ENCODE results near the gene ACP4.
"Not testable (repeated sequence)": the region's sequence is repeated elsewhere in the genome, so short reads cannot be mapped to it uniquely, and the experiment has no call there.

ACP4 gene

GRCh38 chr19:50753879-50754278, 36.3 kb upstream of the ACP4 start:
- in situ Hi-C loops (cut with MboI; ENCODE audit: low sequenced_read_pairs, unreplicated experiment): no loop called here
- no peak for DNase-seq (ENCODE audit: low spot score)
- no peak for TF ChIP-seq CTCF (IDR thresholded peaks at IDR 0.05; ENCODE audit: borderline replicate concordance, control extremely low read depth, extremely low read depth, insufficient read depth, missing control alignments)

- DNase-seq (ENCODE audit: low spot score); in situ Hi-C loops (cut with MboI; ENCODE audit: low sequenced_read_pairs, unreplicated experiment): not testable (repeated sequence)
Observed at GRCh38 chr19:50756244-50756643, 34.0 kb upstream of the ACP4 start.

- DNase-seq (ENCODE audit: low spot score); in situ Hi-C loops (cut with MboI; ENCODE audit: low sequenced_read_pairs, unreplicated experiment): not testable (repeated sequence)
Observed at GRCh38 chr19:50757624-50758023, 32.6 kb upstream of the ACP4 start.

- in situ Hi-C loops (cut with MboI; ENCODE audit: low sequenced_read_pairs, unreplicated experiment); DNase-seq (ENCODE audit: low spot score): not testable (repeated sequence)
Observed at GRCh38 chr19:50759076-50759475, 31.1 kb upstream of the ACP4 start.

- DNase-seq (ENCODE audit: low spot score): peak; percentile 50
- TF ChIP-seq CTCF (IDR thresholded peaks at IDR 0.05; ENCODE audit: borderline replicate concordance, control extremely low read depth, extremely low read depth, insufficient read depth, missing control alignments): no peak
- in situ Hi-C loops (cut with MboI; ENCODE audit: low sequenced_read_pairs, unreplicated experiment): no loop called here
Observed at GRCh38 chr19:50759886-50760285, 30.3 kb upstream of the ACP4 start.

GRCh38 chr19:50761501-50761900, 28.7 kb upstream of the ACP4 start:
- in situ Hi-C loops (cut with MboI; ENCODE audit: low sequenced_read_pairs, unreplicated experiment); DNase-seq (ENCODE audit: low spot score): not testable (repeated sequence)

- in situ Hi-C loops (cut with MboI; ENCODE audit: low sequenced_read_pairs, unreplicated experiment); DNase-seq (ENCODE audit: low spot score): not testable (repeated sequence)
Observed at GRCh38 chr19:50763521-50763920, 26.7 kb upstream of the ACP4 start.

- DNase-seq (ENCODE audit: low spot score): no peak
- TF ChIP-seq CTCF (IDR thresholded peaks at IDR 0.05; ENCODE audit: borderline replicate concordance, control extremely low read depth, extremely low read depth, insufficient read depth, missing control alignments): no peak
- in situ Hi-C loops (cut with MboI; ENCODE audit: low sequenced_read_pairs, unreplicated experiment): no loop called here
Observed at GRCh38 chr19:50764409-50764808, 25.8 kb upstream of the ACP4 start.

GRCh38 chr19:50766746-50767145, 23.5 kb upstream of the ACP4 start:
- in situ Hi-C loops (cut with MboI; ENCODE audit: low sequenced_read_pairs, unreplicated experiment); DNase-seq (ENCODE audit: low spot score): not testable (repeated sequence)

- in situ Hi-C loops (cut with MboI; ENCODE audit: low sequenced_read_pairs, unreplicated experiment): not testable (repeated sequence)
Observed at GRCh38 chr19:50767263-50767662, 23.0 kb upstream of the ACP4 start.

GRCh38 chr19:50768277-50768676, 21.9 kb upstream of the ACP4 start:
- in situ Hi-C loops (cut with MboI; ENCODE audit: low sequenced_read_pairs, unreplicated experiment): no loop called here
- no peak for TF ChIP-seq CTCF (IDR thresholded peaks at IDR 0.05; ENCODE audit: borderline replicate concordance, control extremely low read depth, extremely low read depth, insufficient read depth, missing control alignments)
- no peak for DNase-seq (ENCODE audit: low spot score)

More at GRCh38 chr19:50767263-50767662, 23.0 kb upstream of the ACP4 start:
- DNase-seq (ENCODE audit: low spot score): not testable (repeated sequence)

- DNase-seq (ENCODE audit: low spot score); in situ Hi-C loops (cut with MboI; ENCODE audit: low sequenced_read_pairs, unreplicated experiment): not testable (repeated sequence)
Observed at GRCh38 chr19:50770164-50770563, 20.1 kb upstream of the ACP4 start, which contains the start of gene GPR32. TSS of gene GPR32 (plus strand) at chr19:50770464. CDS start at chr19:50770601, 137 bp downstream.

Measured in GM13976 (cell line).